GM12878 (cell line): ENCODE results near the gene MROH2A. TPM values are rescaled to one million over a fixed set of nuclear protein-coding genes. Genes with fewer than 3 reads are reported as not detected.

Source experiments
- ATAC-seq: fragments of 200-7000 bp; cut with Tn5 transposase; 3 replicates; pipeline ENCODE4 v1.9.1; 2020; ENCODE audit warnings: mild to moderate bottlenecking, moderate library complexity
- BruUV-seq: library from RNA; stranded (reverse); fragments of 400-500 nt; replicated peaks from 2 replicates; lab custom pipeline; 2021; lab: Mats Ljungman, UMichigan
- CTCF ChIA-PET: fragments of 300-600 bp; sonication (Branson Sonifier 250); formaldehyde crosslinking; extraction: SDS; loops from one replicate; lab custom pipeline; 2021; ENCODE audit warnings: inconsistent platforms; lab: Yijun Ruan, JAX
- POLR2A ChIA-PET: fragments of 350-600 bp; formaldehyde crosslinking; extraction: SDS; loops from one replicate; lab custom pipeline; 2021; ENCODE audit warnings: inconsistent platforms; lab: Charles Lee
- RAD21 ChIA-PET: fragments of 300-600 bp; sonication (Branson Sonifier 250); formaldehyde crosslinking; loops from one replicate; lab custom pipeline; 2023; ENCODE audit warnings: antibody characterized with exemption; ENCODE audit not compliant: unreplicated experiment; lab: Charles Lee
- SMC1A ChIA-PET: fragments of 300-600 bp; sonication (Branson Sonifier 250); formaldehyde crosslinking; loops from one replicate; lab custom pipeline; 2023; ENCODE audit not compliant: unreplicated experiment, uncharacterized antibody; lab: Charles Lee
- DNase-seq: peaks from one replicate; pipeline ENCODE4 v3.0.0-alpha.2; 2011; ENCODE audit warnings: low read depth, low spot score
- FAIRE-seq: peaks from 3 replicates; lab custom pipeline; 2011; peaks lifted over from hg19 to GRCh38; lab: Jason Lieb, UNC
- H2AFZ ChIP-seq: 2 replicates; pipeline ENCODE4 v1.6.0; 2011; ENCODE audit warnings: low read depth, low read length, control low read depth; ENCODE audit not compliant: control insufficient read depth
- H3K27ac ChIP-seq: 2 replicates; pipeline ENCODE4 v1.5.1; 2011; ENCODE audit warnings: control low read depth; ENCODE audit not compliant: control insufficient read depth, insufficient read depth
- H3K27me3 ChIP-seq, 2 experiments: replicated peaks in 1 of 2; 2 replicates each; pipeline versions ENCODE4 v1.6.0 to v1.6.1; 2011; ENCODE audit warnings: low read length in 1 of 2; ENCODE audit not compliant: control insufficient read depth in 2 of 2, insufficient read depth in 2 of 2
- H3K36me3 ChIP-seq, 2 experiments: 2 replicates each; pipeline ENCODE4 v1.5.1; 2011; ENCODE audit warnings: low read length in 1 of 2; ENCODE audit not compliant: control insufficient read depth in 2 of 2, insufficient read depth in 2 of 2
- H3K4me1 ChIP-seq: 2 replicates; pipeline ENCODE4 v1.6.1; 2011; ENCODE audit warnings: mild to moderate bottlenecking, low read length, moderate library complexity, mixed read lengths; ENCODE audit not compliant: control insufficient read depth, insufficient read depth
- H3K4me2 ChIP-seq: 2 replicates; pipeline ENCODE4 v1.6.0; 2011; ENCODE audit warnings: control low read depth; ENCODE audit not compliant: control insufficient read depth, insufficient read depth
- H3K4me3 ChIP-seq: fragments of 200-600 bp; sonication (generic); 2 replicates; pipeline ENCODE4 v1.5.1; 2016
- H3K79me2 ChIP-seq: 2 replicates; pipeline ENCODE4 v1.6.0; 2011; ENCODE audit warnings: low read length; ENCODE audit not compliant: control insufficient read depth, insufficient read depth
- H3K9ac ChIP-seq: 2 replicates; pipeline ENCODE4 v1.8.0; 2011; ENCODE audit warnings: low read length, control low read depth, mixed read lengths; ENCODE audit not compliant: control insufficient read depth, insufficient read depth
- H3K9me3 ChIP-seq: replicated peaks from 3 replicates; pipeline ENCODE4 v1.5.1; 2011; ENCODE audit warnings: mild to moderate bottlenecking, low read length; ENCODE audit not compliant: control insufficient read depth, insufficient read depth
- H4K20me1 ChIP-seq: 2 replicates; pipeline ENCODE4 v1.6.0; 2011; ENCODE audit not compliant: control insufficient read depth, insufficient read depth
- CBX5 ChIP-seq: sonication (generic); IDR thresholded peaks from 2 replicates; pipeline ENCODE4 v1.6.1; 2016; ENCODE audit warnings: low read depth, moderate library complexity, mild to moderate bottlenecking, inconsistent platforms
- CEBPZ ChIP-seq: fragments of 150-350 bp; IDR thresholded peaks from 2 replicates; pipeline ENCODE4 v1.6.1; 2016; ENCODE audit warnings: low read depth, low read length
- CHD2 ChIP-seq: IDR thresholded peaks from 2 replicates; pipeline ENCODE4 v1.6.1; 2011; ENCODE audit warnings: low read depth, low read length, improper control_type of control experiment, borderline replicate concordance
- MEF2A ChIP-seq: IDR thresholded peaks from 2 replicates; pipeline ENCODE4 v1.6.1; 2011; ENCODE audit warnings: low read depth, mild to moderate bottlenecking, low read length, moderate library complexity; ENCODE audit not compliant: insufficient read depth
- NBN ChIP-seq: fragments of 450-650 bp; IDR thresholded peaks from 2 replicates; pipeline ENCODE4 v1.6.1; 2016
- NRF1 ChIP-seq: conservative IDR thresholded peaks from 2 replicates; pipeline ENCODE4 v1.6.1; 2011; ENCODE audit warnings: mild to moderate bottlenecking, low read depth, low read length, improper control_type of control experiment
- SMARCA5 ChIP-seq: fragments of 450-650 bp; IDR thresholded peaks from 2 replicates; pipeline ENCODE4 v1.6.1; 2017; ENCODE audit warnings: mild to moderate bottlenecking
- TBL1XR1 ChIP-seq: IDR thresholded peaks from 2 replicates; pipeline ENCODE4 v1.6.1; 2012; ENCODE audit warnings: low read depth, low read length, improper control_type of control experiment
- ZBTB4 ChIP-seq: fragments of 450-650 bp; formaldehyde crosslinking; IDR thresholded peaks from 2 replicates; pipeline ENCODE4 v1.4.0; 2022; ENCODE audit warnings: mild to moderate bottlenecking, moderate library complexity
- ZNF217 ChIP-seq: fragments of 450-650 bp; IDR thresholded peaks from 2 replicates; pipeline ENCODE4 v1.6.1; 2017; ENCODE audit warnings: antibody characterized with exemption, mild to moderate bottlenecking
- WGBS: methylation state at CpG from one replicate; pipeline ENCODE4 v1.1.6; 2016; ENCODE audit warnings: low lambda C conversion rate; ENCODE audit not compliant: insufficient replicate concordance, insufficient coverage; ENCODE audit errors: missing lambda C conversion rate; 5-methylcytosine and 5-hydroxymethylcytosine counted together
- in situ Hi-C: fragments of 300-500 bp; cut with MboI; formaldehyde crosslinking; loops from 9 replicates; pipeline ENCODE4 v1.14.3; 2018; ENCODE audit warnings: mixed read lengths
- intact Hi-C: fragments of 100-400 bp; cut with micrococcal nuclease; formaldehyde crosslinking; loops from one replicate; pipeline ENCODE4 v1.14.2; 2022; ENCODE audit not compliant: unreplicated experiment
- polyA plus RNA-seq, 11 experiments: library from polyadenylated mRNA; depleted of rRNA in 4 of 11; unstranded in 6 of 11; stranded (reverse) in 5 of 11; fragments of >200 nt; fragmentation: Nextera tagmentation in 4 of 11; fragmentation: Illumina TruSeq in 1 of 11; extraction: Ambion mirVana in 4 of 11; extraction: Trizol in 1 of 11; gene quantifications; 1 replicate in 1 of 11; 2 replicates in 10 of 11; pipeline versions ENCODE4 v1.2.1 to v1.2.3, GENCODE V29; 2011 to 2016; ENCODE audit warnings: inconsistent platforms in 2 of 11, missing spikeins in 2 of 11, low read depth in 1 of 11
- total RNA-seq, 4 experiments: library from RNA; depleted of rRNA in 3 of 4; stranded (reverse); fragments of >200 nt in 3 of 4; fragmentation: Illumina TruSeq in 1 of 4; extraction: Trizol in 1 of 4; gene quantifications; 2 replicates each; pipeline versions ENCODE4 v1.2.1 to v1.2.3, GENCODE V29; 2013 to 2021
- TF ChIP-seq, protein P1 (sequence below): fragments of 150-350 bp; IDR thresholded peaks from 2 replicates; pipeline ENCODE4 v1.6.1; 2014; ENCODE audit warnings: mild to moderate bottlenecking, low read depth, low read length
- TF ChIP-seq, protein P2 (sequence below): fragments of 450-650 bp; formaldehyde crosslinking; IDR thresholded peaks from 2 replicates; pipeline ENCODE4 v1.5.0; 2022; ENCODE audit warnings: mild to moderate bottlenecking, missing genetic modification characterization
- TF ChIP-seq, protein P3 (sequence below): IDR thresholded peaks from 2 replicates; pipeline ENCODE4 v1.6.1; 2012; ENCODE audit warnings: low read depth, low read length, improper control_type of control experiment

MROH2A gene
- total and polyA plus RNA-seq, 10 of the 15 experiments (the other 5 are each of a cell fraction or from before 2014, with no cell fraction given): not detected

- ChIA-PET SMC1A (no interaction called here), CTCF (no interaction called here), RAD21 (no interaction called here), POLR2A (no interaction called here)
- in situ Hi-C loops (no loop called here), intact Hi-C loops (no loop called here)
- TF ChIP-seq ZBTB4 (CRISPR knock-in tag): no peak
- TF ChIP-seq NBN: no peak
- TF ChIP-seq NRF1: no peak
- TF ChIP-seq CEBPZ: no peak
- TF ChIP-seq ZNF217: no peak
- TF ChIP-seq, protein P1, sequence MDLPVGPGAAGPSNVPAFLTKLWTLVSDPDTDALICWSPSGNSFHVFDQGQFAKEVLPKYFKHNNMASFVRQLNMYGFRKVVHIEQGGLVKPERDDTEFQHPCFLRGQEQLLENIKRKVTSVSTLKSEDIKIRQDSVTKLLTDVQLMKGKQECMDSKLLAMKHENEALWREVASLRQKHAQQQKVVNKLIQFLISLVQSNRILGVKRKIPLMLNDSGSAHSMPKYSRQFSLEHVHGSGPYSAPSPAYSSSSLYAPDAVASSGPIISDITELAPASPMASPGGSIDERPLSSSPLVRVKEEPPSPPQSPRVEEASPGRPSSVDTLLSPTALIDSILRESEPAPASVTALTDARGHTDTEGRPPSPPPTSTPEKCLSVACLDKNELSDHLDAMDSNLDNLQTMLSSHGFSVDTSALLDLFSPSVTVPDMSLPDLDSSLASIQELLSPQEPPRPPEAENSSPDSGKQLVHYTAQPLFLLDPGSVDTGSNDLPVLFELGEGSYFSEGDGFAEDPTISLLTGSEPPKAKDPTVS: no peak
- TF ChIP-seq, protein P2, sequence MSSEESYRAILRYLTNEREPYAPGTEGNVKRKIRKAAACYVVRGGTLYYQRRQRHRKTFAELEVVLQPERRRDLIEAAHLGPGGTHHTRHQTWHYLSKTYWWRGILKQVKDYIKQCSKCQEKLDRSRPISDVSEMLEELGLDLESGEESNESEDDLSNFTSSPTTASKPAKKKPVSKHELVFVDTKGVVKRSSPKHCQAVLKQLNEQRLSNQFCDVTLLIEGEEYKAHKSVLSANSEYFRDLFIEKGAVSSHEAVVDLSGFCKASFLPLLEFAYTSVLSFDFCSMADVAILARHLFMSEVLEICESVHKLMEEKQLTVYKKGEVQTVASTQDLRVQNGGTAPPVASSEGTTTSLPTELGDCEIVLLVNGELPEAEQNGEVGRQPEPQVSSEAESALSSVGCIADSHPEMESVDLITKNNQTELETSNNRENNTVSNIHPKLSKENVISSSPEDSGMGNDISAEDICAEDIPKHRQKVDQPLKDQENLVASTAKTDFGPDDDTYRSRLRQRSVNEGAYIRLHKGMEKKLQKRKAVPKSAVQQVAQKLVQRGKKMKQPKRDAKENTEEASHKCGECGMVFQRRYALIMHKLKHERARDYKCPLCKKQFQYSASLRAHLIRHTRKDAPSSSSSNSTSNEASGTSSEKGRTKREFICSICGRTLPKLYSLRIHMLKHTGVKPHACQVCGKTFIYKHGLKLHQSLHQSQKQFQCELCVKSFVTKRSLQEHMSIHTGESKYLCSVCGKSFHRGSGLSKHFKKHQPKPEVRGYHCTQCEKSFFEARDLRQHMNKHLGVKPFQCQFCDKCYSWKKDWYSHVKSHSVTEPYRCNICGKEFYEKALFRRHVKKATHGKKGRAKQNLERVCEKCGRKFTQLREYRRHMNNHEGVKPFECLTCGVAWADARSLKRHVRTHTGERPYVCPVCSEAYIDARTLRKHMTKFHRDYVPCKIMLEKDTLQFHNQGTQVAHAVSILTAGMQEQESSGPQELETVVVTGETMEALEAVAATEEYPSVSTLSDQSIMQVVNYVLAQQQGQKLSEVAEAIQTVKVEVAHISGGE: no peak
- TF ChIP-seq TBL1XR1: no peak
- TF ChIP-seq CBX5: no peak
- TF ChIP-seq CHD2: no peak
- TF ChIP-seq, protein P3, sequence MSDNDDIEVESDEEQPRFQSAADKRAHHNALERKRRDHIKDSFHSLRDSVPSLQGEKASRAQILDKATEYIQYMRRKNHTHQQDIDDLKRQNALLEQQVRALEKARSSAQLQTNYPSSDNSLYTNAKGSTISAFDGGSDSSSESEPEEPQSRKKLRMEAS: no peak
- TF ChIP-seq SMARCA5: no peak
- no peak for TF ChIP-seq MEF2A
- no TSS peak for BruUV-seq
- H3K4me1 ChIP-seq: no peaks in the 10 kb centered on the region
- H4K20me1 ChIP-seq: no peaks in the 10 kb centered on the region
- no peak for ATAC-seq
- no peak overlapping the region for H3K9ac ChIP-seq
- H2AFZ ChIP-seq: no peak overlapping the region
- no peaks in the 10 kb centered on the region for H3K9me3 ChIP-seq
- FAIRE-seq: no peak
- WGBS: 13% methylated on average over 7 of the region's 7 CpGs
- no peaks in the 10 kb centered on the region for H3K79me2 ChIP-seq
- H3K27ac ChIP-seq: no peak overlapping the region
- H3K27me3 ChIP-seq: peaks cover 0 to 3% of the 10 kb centered on the region in 2 experiments; a peak in 1 of 4 replicates
- no peaks in the 10 kb centered on the region for H3K36me3 ChIP-seq
- no peak for DNase-seq
- H3K4me2 ChIP-seq: no peak overlapping the region
- no peak overlapping the region for H3K4me3 ChIP-seq
Measured at GRCh38 chr2:233764264-233764663, 13.9 kb upstream of the MROH2A start.
